A375 (cell line): Measurements from ENCODE around the gene SPINK2. TPM values are rescaled to one million over a fixed set of nuclear protein-coding genes. Genes with fewer than 3 reads are reported as not detected.

ENCODE experiments used
- small RNA-seq: library from RNA; depleted of rRNA; stranded (forward); fragments of <200 nt; gene quantifications from one replicate; pipeline ENCODE3, GENCODE V24; 2014
- total RNA-seq: library from RNA; depleted of rRNA; stranded (reverse); fragments of >200 nt; shearing (Covaris generic); gene quantifications from 2 replicates; pipeline ENCODE4 v1.2.3, GENCODE V29; 2014; rRNA removed

Gene SPINK2, protein sequence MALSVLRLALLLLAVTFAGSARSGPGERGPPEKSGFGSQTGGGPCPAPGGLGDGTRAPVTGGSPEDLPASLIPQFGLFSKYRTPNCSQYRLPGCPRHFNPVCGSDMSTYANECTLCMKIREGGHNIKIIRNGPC
- 3.1 TPM in 1 of 2 replicates, not detected in the other for total RNA-seq

DNA sequence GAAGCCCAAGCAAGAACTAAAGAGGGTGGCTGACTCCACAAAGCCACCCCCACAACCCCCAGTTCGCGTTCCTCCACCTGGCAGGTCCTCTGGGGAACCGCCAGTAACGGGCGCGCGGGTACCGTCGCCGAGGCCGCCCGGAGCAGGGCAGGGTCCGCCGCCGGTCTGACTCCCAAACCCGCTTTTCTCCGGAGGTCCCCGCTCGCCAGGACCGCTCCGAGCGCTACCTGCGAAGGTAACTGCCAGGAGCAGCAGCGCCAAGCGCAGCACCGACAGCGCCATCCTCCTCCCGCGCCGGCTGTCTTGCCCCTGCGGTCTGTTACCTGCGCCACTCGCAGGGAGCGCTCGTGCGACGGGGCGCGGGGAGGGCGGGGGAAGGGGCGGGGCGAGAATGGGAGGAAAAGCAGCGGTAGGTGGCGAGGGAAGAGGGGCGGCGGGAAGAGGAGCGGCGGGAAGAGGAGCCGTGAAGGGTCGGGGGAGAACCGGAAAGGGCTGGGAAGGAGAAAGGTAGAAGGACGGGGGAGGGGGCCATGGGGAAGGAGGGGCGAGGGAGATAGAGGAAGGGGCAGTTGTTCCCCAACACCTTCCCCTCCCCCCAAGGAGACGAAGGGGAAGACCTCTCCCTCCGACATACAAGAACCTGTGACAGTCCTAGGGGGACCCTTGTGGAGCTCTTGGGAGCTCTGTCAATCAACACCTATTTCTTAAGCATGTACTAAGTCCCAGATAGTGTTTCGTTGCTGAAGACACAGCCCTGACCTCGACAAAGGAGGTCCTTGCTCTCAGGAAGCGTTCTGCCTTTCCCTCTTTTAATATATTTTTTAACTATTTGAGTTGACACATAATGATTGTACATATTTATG lies at the start of gene SPINK2:
Gene SPINK2, minus strand, starts transcription at position 321 of the 863 bp plus-strand sequence. Its CDS starts 39 bp downstream, at position 282.

Small RNA genes lying within 50 kb of the gene (small RNA-seq; reads per million reads assigned to genes)
- not detected for gene RF00017
- not detected for gene RF00019
- gene RN7SL357P: not detected
- not detected for gene RN7SL492P

Other genes starting within 250 kb of the SPINK2 start
- 0.45 TPM in 1 of 2 replicates, not detected in the other for gene HOPX, start 140.4 kb downstream of the SPINK2 start, total RNA-seq
- gene REST, start 86.2 kb upstream of the SPINK2 start, total RNA-seq: 23.2 and 33.0 TPM in 2 replicates
- 25.3 and 27.1 TPM in 2 replicates for gene NOA1, start 155.9 kb upstream of the SPINK2 start, total RNA-seq
- gene POLR2B, start 157.2 kb upstream of the SPINK2 start, total RNA-seq: 164 and 176 TPM in 2 replicates